Transverse colon (tissue), 4 donors: Measurements from ENCODE around the gene MRPS30. TPM values are rescaled to one million over a fixed set of nuclear protein-coding genes. Genes with fewer than 3 reads are reported as not detected.
A peak's percentile ranks its signal among the peaks of the same experiment; 100 is the strongest.
"Not testable (repeated sequence)": the region's sequence is repeated elsewhere in the genome, so short reads cannot be mapped to it uniquely, and the experiment has no call there.

Experiments used
- DNase-seq: peaks from one replicate; pipeline ENCODE4 v3.0.0-alpha.2; 2019
- H3K27ac ChIP-seq, 4 donors: fragments of 200-600 bp; sonication (generic); 2 replicates each; pipeline ENCODE4 v1.5.1; 2016 to 2018; ENCODE audit warnings: inconsistent platforms in 4 of 4
- H3K27me3 ChIP-seq: fragments of 200-600 bp; sonication (generic); 2 replicates; pipeline ENCODE4 v1.5.1; 2017; ENCODE audit warnings: inconsistent platforms
- H3K36me3 ChIP-seq, 4 donors: fragments of 200-600 bp; sonication (generic); 2 replicates each; pipeline ENCODE4 v1.5.1; 2017 to 2019; ENCODE audit warnings: inconsistent platforms in 4 of 4
- H3K4me1 ChIP-seq, 4 donors: fragments of 200-600 bp; sonication (generic); 2 replicates each; pipeline ENCODE4 v1.5.1; 2017 to 2020; ENCODE audit warnings: inconsistent platforms in 4 of 4
- H3K4me3 ChIP-seq, 4 donors: fragments of 200-600 bp; sonication (generic); 1 replicate in 1 of 4; 2 replicates in 3 of 4; pipeline versions ENCODE4 v1.5.1 to v1.6.1; 2017 to 2019; ENCODE audit warnings: inconsistent platforms in 4 of 4
- H3K9me3 ChIP-seq, 2 donors: fragments of 200-600 bp; sonication (generic); 2 replicates each; pipeline ENCODE4 v1.5.1; 2017 to 2019; ENCODE audit warnings: inconsistent platforms in 2 of 2
- EP300 ChIP-seq: sonication (generic); formaldehyde crosslinking; IDR thresholded peaks from one replicate; pipeline ENCODE4 v1.6.1; 2017; ENCODE audit warnings: antibody characterized with exemption, low read depth
- POLR2A ChIP-seq: fragments of 450-650 bp; IDR thresholded peaks from one replicate; pipeline ENCODE4 v1.6.1; 2016; ENCODE audit warnings: antibody characterized with exemption, mild to moderate bottlenecking, moderate library complexity
- POLR2AphosphoS5 ChIP-seq, 3 donors: sonication (generic); formaldehyde crosslinking; IDR thresholded peaks; one replicate each; pipeline ENCODE4 v1.6.1; 2016; ENCODE audit warnings: antibody characterized with exemption in 3 of 3
- WGBS, 2 donors: methylation state at CpG; one replicate each; pipeline ENCODE4 v1.1.5; 2018; ENCODE audit warnings: low coverage in 1 of 2; 5-methylcytosine and 5-hydroxymethylcytosine counted together
- in situ Hi-C, 4 donors: fragments of 200-750 bp; cut with MboI; loops; one replicate each; pipeline versions ENCODE4 v1.15.0 to v1.15.1; 2017; ENCODE audit warnings: low sequenced_read_pairs in 3 of 4, low pct_ligation_motif_present in 1 of 4, low pct_unique_long_range_greater_than_20kb in 1 of 4
- intact Hi-C: fragments of 100-400 bp; cut with DNase I; formaldehyde crosslinking; loops from one replicate; pipeline ENCODE4 v1.15.1; 2023; ENCODE audit warnings: low total_unique reads
- total RNA-seq, 4 donors: library from RNA; depleted of rRNA; stranded (reverse); fragments of >200 nt; gene quantifications; one replicate each; pipeline ENCODE4 v1.1.0, GENCODE V29; 2016
- TF ChIP-seq, protein P1 (sequence below), 5 experiments: fragments of 200-600 bp in 3 of 5; fragments of 450-650 bp in 2 of 5; sonication (generic) in 3 of 5; IDR thresholded peaks; 1 replicate in 2 of 5; 2 replicates in 3 of 5; pipeline ENCODE4 v1.5.1; 2016 to 2017; ENCODE audit warnings: antibody characterized with exemption in 5 of 5, inconsistent platforms in 3 of 5, mild to moderate bottlenecking in 2 of 5, moderate library complexity in 1 of 5

The MRPS30 gene
- total RNA-seq, 4 donors from 2014 or later, result 43.4 to 71.1 (median 57.0) TPM

DNA sequence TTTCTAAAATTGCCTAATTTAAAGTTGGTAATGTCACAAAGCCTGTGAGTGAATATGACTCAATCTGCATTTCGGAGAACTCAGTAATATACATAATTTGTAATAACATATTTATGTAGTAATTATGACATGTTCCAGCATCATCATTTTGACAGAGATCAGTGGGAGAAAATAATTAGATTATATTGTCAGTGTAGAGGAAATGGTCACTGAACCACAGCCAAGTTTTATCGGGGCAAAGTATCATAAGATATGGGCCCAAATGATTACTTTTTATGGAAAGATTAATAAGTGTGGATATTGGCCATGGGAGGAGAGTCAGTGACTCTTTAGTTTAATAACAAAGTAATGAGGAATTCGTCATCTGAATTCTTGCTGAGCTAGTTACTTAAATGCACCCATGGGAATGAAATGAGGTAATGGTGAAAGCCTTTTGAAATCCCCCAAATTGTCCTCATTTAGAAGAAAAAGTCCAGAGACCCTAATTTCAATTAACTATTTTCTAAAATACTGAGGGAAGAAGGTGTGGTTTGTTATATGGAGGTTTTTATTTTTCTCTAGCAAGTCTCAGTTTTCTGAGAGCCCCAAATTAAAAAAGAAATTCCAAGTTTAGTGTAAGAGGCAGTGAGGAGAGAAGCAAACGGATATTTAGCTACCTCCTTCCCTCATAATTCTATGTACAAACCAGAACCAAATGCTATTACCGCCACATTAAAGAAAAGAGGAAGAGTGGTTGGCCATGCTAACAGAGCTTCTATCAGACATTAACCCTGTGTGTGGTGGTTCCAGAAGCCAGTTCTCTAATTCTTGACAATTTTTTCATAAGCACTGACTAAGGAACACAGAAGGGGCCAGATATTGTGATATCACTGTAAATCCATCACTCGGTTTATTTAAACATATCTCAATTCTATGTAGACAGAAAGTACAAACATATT, 37.7 kb upstream of the MRPS30 start:
- H3K27ac ChIP-seq, result no peak overlapping the region
- H3K4me1 ChIP-seq, result no peaks in the 10 kb centered on the region
- H3K36me3 ChIP-seq, result no peaks in the 10 kb centered on the region
- TF ChIP-seq, protein P1, sequence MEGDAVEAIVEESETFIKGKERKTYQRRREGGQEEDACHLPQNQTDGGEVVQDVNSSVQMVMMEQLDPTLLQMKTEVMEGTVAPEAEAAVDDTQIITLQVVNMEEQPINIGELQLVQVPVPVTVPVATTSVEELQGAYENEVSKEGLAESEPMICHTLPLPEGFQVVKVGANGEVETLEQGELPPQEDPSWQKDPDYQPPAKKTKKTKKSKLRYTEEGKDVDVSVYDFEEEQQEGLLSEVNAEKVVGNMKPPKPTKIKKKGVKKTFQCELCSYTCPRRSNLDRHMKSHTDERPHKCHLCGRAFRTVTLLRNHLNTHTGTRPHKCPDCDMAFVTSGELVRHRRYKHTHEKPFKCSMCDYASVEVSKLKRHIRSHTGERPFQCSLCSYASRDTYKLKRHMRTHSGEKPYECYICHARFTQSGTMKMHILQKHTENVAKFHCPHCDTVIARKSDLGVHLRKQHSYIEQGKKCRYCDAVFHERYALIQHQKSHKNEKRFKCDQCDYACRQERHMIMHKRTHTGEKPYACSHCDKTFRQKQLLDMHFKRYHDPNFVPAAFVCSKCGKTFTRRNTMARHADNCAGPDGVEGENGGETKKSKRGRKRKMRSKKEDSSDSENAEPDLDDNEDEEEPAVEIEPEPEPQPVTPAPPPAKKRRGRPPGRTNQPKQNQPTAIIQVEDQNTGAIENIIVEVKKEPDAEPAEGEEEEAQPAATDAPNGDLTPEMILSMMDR (IDR thresholded peaks at IDR 0.05), result no peak
- no peak for TF ChIP-seq POLR2AphosphoS5 (IDR thresholded peaks at IDR 0.05)
- TF ChIP-seq EP300, result no peak
- no peak for TF ChIP-seq POLR2A
- in situ Hi-C loops, result loop anchor here in 1 of 4 donors (10.0 kb wide), 1 partner anchor 1046 kb away; no protein-coding TSS in a partner anchor
- WGBS, 2 donors, result 46 to 48% methylated on average over 4 to 6 of the region's 6 CpGs
- no peak for DNase-seq
- H3K9me3 ChIP-seq, result no peaks in the 10 kb centered on the region
- intact Hi-C loops, result no loop called here
- H3K4me3 ChIP-seq, result no peak overlapping the region
- H3K27me3 ChIP-seq, result no peaks in the 10 kb centered on the region

DNA sequence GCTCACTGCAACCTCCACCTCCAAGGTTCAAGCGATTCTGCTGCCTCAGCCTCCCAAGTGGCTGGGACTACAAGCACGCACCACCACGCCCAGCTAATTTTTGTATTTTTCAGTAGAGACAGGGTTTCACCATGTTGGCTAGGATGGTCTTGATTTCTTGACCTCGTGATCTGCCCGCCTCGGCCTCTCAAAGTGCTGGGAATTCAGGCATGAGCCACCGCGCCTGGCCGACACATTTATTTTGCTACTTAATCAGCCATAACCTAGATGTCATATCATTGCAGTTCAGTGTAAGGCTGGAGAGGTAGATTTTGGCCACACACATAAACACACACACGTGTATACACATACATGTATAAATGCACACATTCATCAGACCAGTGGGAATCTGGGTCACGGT, 36.4 kb upstream of the MRPS30 start:
- H3K9me3 ChIP-seq, H3K27me3 ChIP-seq, H3K4me1 ChIP-seq, H3K36me3 ChIP-seq, H3K27ac ChIP-seq, intact Hi-C loops, DNase-seq, H3K4me3 ChIP-seq: not testable (repeated sequence)
- in situ Hi-C loops, result loop anchor here in 1 of 4 donors (10.0 kb wide), 1 partner anchor 1048 kb away; no protein-coding TSS in a partner anchor
- 88 to 91% methylated on average over 11 of the region's 11 CpGs for WGBS, 2 donors

DNA sequence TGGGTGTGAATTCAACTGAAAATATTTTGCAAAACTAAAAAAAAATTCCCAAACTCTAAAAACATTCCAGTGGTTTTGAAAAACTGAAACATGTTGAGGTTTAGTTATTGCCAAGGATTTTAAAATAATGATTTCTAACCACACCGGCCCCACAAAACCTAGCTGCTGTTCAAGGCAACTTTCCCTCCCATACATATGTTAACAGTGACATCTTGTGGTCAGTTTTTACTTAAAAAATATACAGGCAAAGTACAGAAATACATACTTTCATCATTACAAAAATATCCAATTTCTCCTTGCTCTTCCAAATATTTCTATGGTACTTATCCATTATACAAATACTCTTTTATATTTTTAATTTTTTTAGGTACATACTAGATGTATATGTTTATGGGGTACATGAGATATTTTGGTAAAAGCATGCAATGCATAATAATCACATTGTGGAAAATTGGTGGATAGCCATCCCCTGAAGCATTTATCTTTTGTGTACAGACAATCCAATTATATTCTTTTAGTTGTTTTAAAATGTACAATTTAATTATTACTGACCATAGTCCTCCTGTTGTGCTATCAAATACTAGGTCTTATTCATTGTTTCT, 34.4 kb upstream of the MRPS30 start:
- H3K27me3 ChIP-seq, result no peaks in the 10 kb centered on the region
- no peak overlapping the region for H3K27ac ChIP-seq
- no peak overlapping the region for H3K4me3 ChIP-seq
- in situ Hi-C loops, result loop anchor here in 1 of 4 donors (10.0 kb wide), 1 partner anchor 1050 kb away; no protein-coding TSS in a partner anchor
- H3K9me3 ChIP-seq, result no peaks in the 10 kb centered on the region
- H3K36me3 ChIP-seq, result no peaks in the 10 kb centered on the region
- 2 to 10% methylated on average over 1 of the region's 1 CpG for WGBS, 2 donors
- no peaks in the 10 kb centered on the region for H3K4me1 ChIP-seq
- TF ChIP-seq POLR2AphosphoS5 (IDR thresholded peaks at IDR 0.05) (no peak), EP300 (no peak), POLR2A (no peak)
- TF ChIP-seq, protein P1 (IDR thresholded peaks at IDR 0.05), result peak; percentile 27 to 41 (median 38)
- intact Hi-C loops, result no loop called here
- no peak for DNase-seq

DNA sequence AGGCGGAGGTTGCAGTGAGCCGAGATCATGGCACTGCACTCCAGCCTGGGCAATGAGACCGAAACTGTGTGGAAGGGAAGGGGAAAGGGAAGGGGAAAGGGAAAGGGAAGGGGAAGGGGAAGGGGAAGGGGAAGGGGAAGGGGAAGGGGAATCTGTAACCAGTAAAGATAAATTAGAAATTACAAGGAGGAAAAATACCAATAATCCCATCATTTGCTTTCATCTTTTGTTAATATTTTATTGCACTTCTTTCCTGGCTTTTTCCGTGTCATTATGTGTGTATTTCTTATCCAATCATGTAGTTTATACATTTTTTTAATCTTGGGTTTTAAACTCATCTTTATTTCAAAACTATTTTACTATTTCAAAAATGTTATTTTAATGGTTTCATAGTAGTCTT, 29.6 kb upstream of the MRPS30 start:
- DNase-seq, result no peak
- no peak overlapping the region for H3K27ac ChIP-seq
- H3K4me1 ChIP-seq, result no peaks in the 10 kb centered on the region
- H3K9me3 ChIP-seq, result no peaks in the 10 kb centered on the region
- H3K36me3 ChIP-seq, result no peaks in the 10 kb centered on the region
- no peak for TF ChIP-seq POLR2A
- no peak overlapping the region for H3K4me3 ChIP-seq
- 89 to 93% methylated on average over 3 to 4 of the region's 4 CpGs for WGBS, 2 donors
- in situ Hi-C loops, result loop anchor here in 2 of 4 donors (10.0 to 25.0 kb wide), 2 partner anchors 1042 to 1054 kb away; no protein-coding TSS in a partner anchor
- intact Hi-C loops, result no loop called here
- no peaks in the 10 kb centered on the region for H3K27me3 ChIP-seq

DNA sequence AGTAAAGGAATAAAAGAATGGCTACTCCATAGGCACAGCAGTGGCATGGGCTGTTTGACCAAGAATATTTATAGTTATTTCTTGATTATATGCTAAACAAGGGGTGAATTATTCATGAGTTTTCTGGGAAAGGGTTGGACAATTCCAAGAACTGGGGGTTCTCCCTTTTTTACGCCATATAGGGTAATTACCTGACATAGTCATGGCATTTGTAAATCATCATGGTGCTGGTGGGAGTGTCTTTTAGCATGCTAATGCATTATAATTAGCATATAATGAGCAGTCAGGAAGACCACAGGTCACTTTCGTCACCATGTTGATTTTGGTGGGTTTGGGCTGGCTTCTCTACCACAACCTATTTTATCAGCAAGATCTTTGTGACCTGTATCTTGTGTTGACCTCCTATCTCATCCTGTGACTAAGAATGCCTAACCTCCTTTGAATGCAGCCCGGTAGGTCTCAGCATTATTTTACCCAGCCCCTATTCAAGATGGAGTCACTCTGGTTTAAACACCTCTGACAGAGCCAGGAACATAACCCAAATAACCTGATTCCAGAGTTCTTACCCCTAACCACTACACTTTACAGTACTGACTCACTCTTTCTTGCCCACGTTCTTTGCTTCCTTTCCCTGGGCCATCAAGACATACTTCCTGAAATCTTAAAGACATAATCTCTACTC, 25.0 kb upstream of the MRPS30 start:
- no peaks in the 10 kb centered on the region for H3K27me3 ChIP-seq
- no peaks in the 10 kb centered on the region for H3K4me1 ChIP-seq
- H3K27ac ChIP-seq, result no peak overlapping the region
- intact Hi-C loops (no loop called here), in situ Hi-C loops (loop anchor here in 1 of 4 donors (25.0 kb wide), 1 partner anchor 1046 kb away; no protein-coding TSS in a partner anchor)
- whole genome bisulfite sequencing, 2 donors, result 60 to 90% methylated on average over 1 to 4 of the region's 4 CpGs
- H3K9me3 ChIP-seq, result peaks cover 0 to 7% of the 10 kb centered on the region in 2 donors
- H3K4me3 ChIP-seq, result no peak overlapping the region
- TF ChIP-seq, protein P1 (IDR thresholded peaks at IDR 0.05), result no peak
- no peak for TF ChIP-seq EP300
- no peak for TF ChIP-seq POLR2AphosphoS5 (IDR thresholded peaks at IDR 0.05)
- TF ChIP-seq POLR2A, result no peak
- no peak for DNase-seq
- H3K36me3 ChIP-seq, result no peaks in the 10 kb centered on the region
